ENCODE data around the gene KCTD13. TPM values are rescaled to one million over a fixed set of nuclear protein-coding genes. Genes with fewer than 3 reads are reported as not detected.

Gene KCTD13
- total and polyA plus RNA-seq, 2 donors from 2014 or later: 9.9 to 25.8 TPM

DNA sequence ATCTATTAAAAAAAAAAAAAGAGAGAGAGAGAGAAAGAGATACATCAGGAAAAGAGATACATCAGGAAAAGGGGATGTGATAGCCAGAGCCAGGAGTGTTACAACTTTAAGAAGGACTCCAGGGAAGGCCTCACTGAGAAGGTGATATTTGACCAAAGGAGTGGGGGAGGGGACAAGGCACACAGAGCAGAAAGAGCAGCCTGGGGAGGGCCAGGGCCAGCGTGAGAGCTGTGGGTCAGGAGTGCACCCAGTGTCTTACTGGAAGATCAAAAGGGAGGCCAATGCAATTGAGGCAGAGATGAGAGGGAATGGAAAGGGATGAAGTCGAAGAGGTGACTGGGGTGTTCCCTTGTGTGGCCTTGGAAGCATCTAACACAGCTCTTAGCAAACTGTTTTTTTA is 18.1 kb downstream of the KCTD13 start:
- Histone ChIP-seq H3K9ac (ENCODE audit: low read length in 3 of 3) (no peak overlapping the region), H3K36me3 (ENCODE audit: control insufficient read depth in 2 of 3, insufficient read depth in 3 of 3, low read length in 3 of 3) (no peaks in the 10 kb centered on the region), H3K27ac (ENCODE audit: low read depth in 2 of 2, low read length in 2 of 2) (no peak overlapping the region), H3K27me3 (ENCODE audit: control insufficient read depth, insufficient read depth, low read length) (no peaks in the 10 kb centered on the region), H3K9me3 (ENCODE audit: control insufficient read depth in 2 of 3, insufficient read depth in 1 of 3, low read length in 3 of 3) (no peaks in the 10 kb centered on the region), H3K4me3 (ENCODE audit: low read length in 3 of 3) (no peak overlapping the region), H3K4me1 (ENCODE audit: control insufficient read depth in 2 of 3, insufficient read depth in 2 of 3, low read depth in 1 of 3, low read length in 3 of 3) (no peaks in the 10 kb centered on the region)
- FAIRE-seq (no peak), DNase-seq (no peak)
- TF ChIP-seq, protein P1, sequence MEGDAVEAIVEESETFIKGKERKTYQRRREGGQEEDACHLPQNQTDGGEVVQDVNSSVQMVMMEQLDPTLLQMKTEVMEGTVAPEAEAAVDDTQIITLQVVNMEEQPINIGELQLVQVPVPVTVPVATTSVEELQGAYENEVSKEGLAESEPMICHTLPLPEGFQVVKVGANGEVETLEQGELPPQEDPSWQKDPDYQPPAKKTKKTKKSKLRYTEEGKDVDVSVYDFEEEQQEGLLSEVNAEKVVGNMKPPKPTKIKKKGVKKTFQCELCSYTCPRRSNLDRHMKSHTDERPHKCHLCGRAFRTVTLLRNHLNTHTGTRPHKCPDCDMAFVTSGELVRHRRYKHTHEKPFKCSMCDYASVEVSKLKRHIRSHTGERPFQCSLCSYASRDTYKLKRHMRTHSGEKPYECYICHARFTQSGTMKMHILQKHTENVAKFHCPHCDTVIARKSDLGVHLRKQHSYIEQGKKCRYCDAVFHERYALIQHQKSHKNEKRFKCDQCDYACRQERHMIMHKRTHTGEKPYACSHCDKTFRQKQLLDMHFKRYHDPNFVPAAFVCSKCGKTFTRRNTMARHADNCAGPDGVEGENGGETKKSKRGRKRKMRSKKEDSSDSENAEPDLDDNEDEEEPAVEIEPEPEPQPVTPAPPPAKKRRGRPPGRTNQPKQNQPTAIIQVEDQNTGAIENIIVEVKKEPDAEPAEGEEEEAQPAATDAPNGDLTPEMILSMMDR (IDR thresholded peaks at IDR 0.05; ENCODE audit: borderline replicate concordance, extremely low read depth, insufficient read depth): no peak
- intact Hi-C loops (cut with DNase I): no loop called here

DNA sequence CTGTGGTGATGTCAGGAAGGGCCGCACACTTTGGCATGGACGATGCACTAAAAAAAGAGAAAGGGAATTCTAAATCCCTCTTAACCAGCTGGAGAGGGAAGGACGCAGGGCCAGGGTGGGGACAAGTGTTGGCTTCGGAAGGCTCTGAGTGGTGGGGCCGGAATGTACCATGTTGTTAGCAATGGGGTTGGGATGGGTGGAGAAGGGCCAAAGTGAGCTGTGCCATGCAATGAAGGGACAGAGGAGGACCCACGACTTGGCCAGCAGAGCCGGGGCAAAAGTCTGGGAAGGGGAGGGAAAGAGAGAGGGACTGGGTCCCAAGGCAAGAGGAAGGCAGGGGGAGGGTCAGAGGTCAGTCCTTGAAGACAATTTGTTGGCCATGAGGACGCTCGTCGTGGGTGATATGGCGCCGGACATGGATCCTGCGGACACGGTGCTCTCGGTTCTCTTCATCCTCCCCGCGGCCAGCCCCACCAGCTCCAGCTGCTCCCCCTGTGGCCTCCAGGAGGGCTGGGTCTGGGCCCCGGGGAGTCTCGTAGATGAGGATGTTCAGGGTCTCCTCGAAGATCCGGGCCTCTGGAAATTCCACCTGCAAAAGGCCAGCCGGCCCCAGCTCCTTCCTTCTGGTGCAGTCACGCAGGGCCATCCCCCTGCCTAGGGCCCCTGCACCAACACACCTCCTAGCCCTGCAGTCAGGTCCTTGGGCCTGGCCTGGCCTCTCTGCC is 19.3 kb downstream of the KCTD13 start:
- FAIRE-seq (no peak), DNase-seq (no peak)
- no peaks in the 10 kb centered on the region for H3K36me3 ChIP-seq (ENCODE audit: control insufficient read depth in 2 of 3, insufficient read depth in 3 of 3, low read length in 3 of 3)
- no peak overlapping the region for H3K27ac ChIP-seq (ENCODE audit: low read depth in 2 of 2, low read length in 2 of 2)
- H3K9me3 ChIP-seq (ENCODE audit: control insufficient read depth in 2 of 3, insufficient read depth in 1 of 3, low read length in 3 of 3): no peaks in the 10 kb centered on the region
- TF ChIP-seq, protein P1 (IDR thresholded peaks at IDR 0.05; ENCODE audit: borderline replicate concordance, extremely low read depth, insufficient read depth): no peak
- no peak overlapping the region for H3K9ac ChIP-seq (ENCODE audit: low read length in 3 of 3)
- intact Hi-C loops (cut with DNase I): no loop called here
- no peaks in the 10 kb centered on the region for H3K27me3 ChIP-seq (ENCODE audit: control insufficient read depth, insufficient read depth, low read length)
- H3K4me3 ChIP-seq (ENCODE audit: low read length in 3 of 3): no peak overlapping the region
- no peaks in the 10 kb centered on the region for H3K4me1 ChIP-seq (ENCODE audit: control insufficient read depth in 2 of 3, insufficient read depth in 2 of 3, low read depth in 1 of 3, low read length in 3 of 3)

DNA sequence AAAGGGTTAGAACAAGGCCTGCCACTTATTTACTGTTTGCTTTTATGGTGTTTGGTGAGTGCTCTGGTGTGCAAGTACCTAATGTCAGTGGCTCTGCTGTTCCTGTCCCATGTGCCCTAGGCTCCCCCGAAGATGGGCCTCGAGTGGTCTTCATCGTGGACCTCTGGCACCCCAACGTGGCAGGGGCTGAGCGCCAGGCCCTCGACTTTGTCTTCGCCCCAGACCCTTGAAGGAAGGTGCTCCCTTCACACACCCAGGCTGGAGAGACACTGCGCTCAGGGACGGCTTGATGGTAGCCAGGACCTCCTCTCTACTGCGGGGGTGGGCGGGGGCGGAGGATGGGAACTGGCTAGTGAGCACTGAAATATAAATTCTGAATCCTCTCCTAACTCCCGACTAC is 20.4 kb downstream of the KCTD13 start:
- peaks cover 0 to under 1% (median 0%) of the 10 kb centered on the region in 3 donors for H3K4me1 ChIP-seq (ENCODE audit: control insufficient read depth in 2 of 3, insufficient read depth in 2 of 3, low read depth in 1 of 3, low read length in 3 of 3)
- FAIRE-seq (no peak), DNase-seq (no peak)
- no peak overlapping the region for H3K27ac ChIP-seq (ENCODE audit: low read depth in 2 of 2, low read length in 2 of 2)
- H3K4me3 ChIP-seq (ENCODE audit: low read length in 3 of 3): no peak overlapping the region
- TF ChIP-seq, protein P1 (IDR thresholded peaks at IDR 0.05; ENCODE audit: borderline replicate concordance, extremely low read depth, insufficient read depth): no peak
- H3K27me3 ChIP-seq (ENCODE audit: control insufficient read depth, insufficient read depth, low read length): no peaks in the 10 kb centered on the region
- no peaks in the 10 kb centered on the region for H3K9me3 ChIP-seq (ENCODE audit: control insufficient read depth in 2 of 3, insufficient read depth in 1 of 3, low read length in 3 of 3)
- H3K9ac ChIP-seq (ENCODE audit: low read length in 3 of 3): no peak overlapping the region
- intact Hi-C loops (cut with DNase I): no loop called here
- H3K36me3 ChIP-seq (ENCODE audit: control insufficient read depth in 2 of 3, insufficient read depth in 3 of 3, low read length in 3 of 3): no peaks in the 10 kb centered on the region
